Thymus (tissue), 14 donors: ENCODE measurements around the gene PRIM2. TPM values are rescaled to one million over a fixed set of nuclear protein-coding genes. Genes with fewer than 3 reads are reported as not detected.
"Not testable (repeated sequence)": the region's sequence is repeated elsewhere in the genome, so short reads cannot be mapped to it uniquely, and the experiment has no call there.

Experiments
- DNase-seq, 9 donors: peaks; one replicate each; pipeline ENCODE4 v3.0.0-alpha.2; 2013; ENCODE audit warnings: low spot score in 9 of 9, low read depth in 6 of 9, missing footprints in 1 of 9
- H3K27ac ChIP-seq, 2 donors: one replicate each; pipeline ENCODE4 v1.5.1; 2013; ENCODE audit warnings: control low read depth in 1 of 2, low read depth in 1 of 2, low read length in 1 of 2, mild to moderate bottlenecking in 1 of 2, moderate library complexity in 1 of 2
- H3K27me3 ChIP-seq, 2 donors: one replicate each; pipeline ENCODE4 v1.5.1; 2013; ENCODE audit warnings: low read length in 1 of 2; ENCODE audit not compliant: control insufficient read depth in 2 of 2, insufficient read depth in 1 of 2
- H3K36me3 ChIP-seq, 2 donors: one replicate each; pipeline ENCODE4 v1.5.1; 2013; ENCODE audit warnings: low read length in 1 of 2, mild to moderate bottlenecking in 1 of 2, moderate library complexity in 1 of 2; ENCODE audit not compliant: control insufficient read depth in 2 of 2, insufficient read depth in 2 of 2
- H3K4me1 ChIP-seq, 2 donors: one replicate each; pipeline ENCODE4 v1.5.1; 2013; ENCODE audit warnings: low read length in 2 of 2; ENCODE audit not compliant: control insufficient read depth in 2 of 2, insufficient read depth in 2 of 2
- H3K4me3 ChIP-seq, 2 donors: one replicate each; pipeline ENCODE4 v1.5.1; 2013; ENCODE audit warnings: low read length in 2 of 2, control low read depth in 1 of 2, mild to moderate bottlenecking in 1 of 2
- H3K9me3 ChIP-seq, 2 donors: one replicate each; pipeline ENCODE4 v1.5.1; 2013; ENCODE audit warnings: low read length in 1 of 2, mild to moderate bottlenecking in 1 of 2; ENCODE audit not compliant: control insufficient read depth in 2 of 2, insufficient read depth in 1 of 2
- WGBS: extraction: QIAGEN DNeasy Blood & Tissue Kit; methylation state at CpG from one replicate; pipeline ENCODE4 v1.1.7; 2013; 5-methylcytosine and 5-hydroxymethylcytosine counted together
- long read RNA-seq, 10 donors: transcript quantifications; one replicate each; lab custom pipeline, GENCODE V29; 2026
- polyA plus RNA-seq: library from polyadenylated mRNA; stranded (reverse); fragments of 200-250 nt; gene quantifications from one replicate; pipeline ENCODE4 v1.2.3, GENCODE V29; 2013
- total RNA-seq: library from RNA; stranded (reverse); fragments of 120-200 nt; gene quantifications from one replicate; pipeline ENCODE4 v1.2.4, GENCODE V29; 2013
- donor health status: healthy.

PRIM2 gene, protein sequence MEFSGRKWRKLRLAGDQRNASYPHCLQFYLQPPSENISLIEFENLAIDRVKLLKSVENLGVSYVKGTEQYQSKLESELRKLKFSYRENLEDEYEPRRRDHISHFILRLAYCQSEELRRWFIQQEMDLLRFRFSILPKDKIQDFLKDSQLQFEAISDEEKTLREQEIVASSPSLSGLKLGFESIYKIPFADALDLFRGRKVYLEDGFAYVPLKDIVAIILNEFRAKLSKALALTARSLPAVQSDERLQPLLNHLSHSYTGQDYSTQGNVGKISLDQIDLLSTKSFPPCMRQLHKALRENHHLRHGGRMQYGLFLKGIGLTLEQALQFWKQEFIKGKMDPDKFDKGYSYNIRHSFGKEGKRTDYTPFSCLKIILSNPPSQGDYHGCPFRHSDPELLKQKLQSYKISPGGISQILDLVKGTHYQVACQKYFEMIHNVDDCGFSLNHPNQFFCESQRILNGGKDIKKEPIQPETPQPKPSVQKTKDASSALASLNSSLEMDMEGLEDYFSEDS
- total RNA-seq (34.2 TPM), polyA plus RNA-seq (9.7 TPM)
- long read RNA-seq, donor 1, partial matches to known transcripts: 0 of 1 reads
- long read RNA-seq, donor 1, other reads (novel, unspliced or antisense): 0 of 1 reads
- long read RNA-seq, donor 2: 0 reads
- long read RNA-seq, donor 3, transcript PRIM2-207 (14 exons, 2,308 nt): major isoform, 8 of 8 reads
- long read RNA-seq, donor 3, partial matches to known transcripts: 0 of 8 reads
- long read RNA-seq, donor 3, other reads (novel, unspliced or antisense): 0 of 8 reads
- long read RNA-seq, donor 4, partial matches to known transcripts: 0 of 3 reads
- long read RNA-seq, donor 4, other reads (novel, unspliced or antisense): 0 of 3 reads
- long read RNA-seq, donor 5, transcript PRIM2-207 (14 exons, 2,308 nt): major isoform, 7 of 8 reads
- long read RNA-seq, donor 5, partial matches to known transcripts: 0 of 8 reads
- long read RNA-seq, donor 5, other reads (novel, unspliced or antisense): 0 of 8 reads
- long read RNA-seq, donor 6, partial matches to known transcripts: 0 of 4 reads
- long read RNA-seq, donor 6, other reads (novel, unspliced or antisense): 0 of 4 reads
- long read RNA-seq, donor 7, partial matches to known transcripts: 0 of 4 reads
- long read RNA-seq, donor 7, other reads (novel, unspliced or antisense): 0 of 4 reads
- long read RNA-seq, donor 8, partial matches to known transcripts: 0 of 2 reads
- long read RNA-seq, donor 8, other reads (novel, unspliced or antisense): 0 of 2 reads
- long read RNA-seq, donor 9, partial matches to known transcripts: 0 of 2 reads
- long read RNA-seq, donor 9, other reads (novel, unspliced or antisense): 0 of 2 reads
- long read RNA-seq, donor 10, transcript PRIM2-207 (14 exons, 2,308 nt): major isoform, 7 of 7 reads
- long read RNA-seq, donor 10, partial matches to known transcripts: 0 of 7 reads
- long read RNA-seq, donor 10, other reads (novel, unspliced or antisense): 0 of 7 reads

- H3K9me3 ChIP-seq: no peaks in the 10 kb centered on the region
- peaks cover 2 to 8% of the 10 kb centered on the region in 2 donors for H3K4me1 ChIP-seq
- under 1% methylated on average over 27 of the region's 27 CpGs for WGBS
- DNase-seq: peak; percentile 54 to 90 (median 76)
- peak within 1 kb of the TSS; percentile 69 to 81 for H3K4me3 ChIP-seq
- no peaks in the 10 kb centered on the region for H3K27me3 ChIP-seq
- H3K27ac ChIP-seq: peak within 1 kb of the TSS in 1 of 2 donors; percentile 83
- peaks cover 6 to 26% of the 10 kb centered on the region in 2 donors for H3K36me3 ChIP-seq
Observed at GRCh38 chr6:57317060-57317943, at the start of gene PRIM2. PRIM2 (plus strand) TSS chr6:57317630; CDS start chr6:57318446, 816 bp downstream.

GRCh38 chr6:57268294-57268640 is 49.2 kb upstream of the PRIM2 start:
- Histone ChIP-seq H3K9me3 (no peaks in the 10 kb centered on the region), H3K27ac (no peak overlapping the region), H3K4me1 (no peaks in the 10 kb centered on the region), H3K36me3 (no peaks in the 10 kb centered on the region), H3K27me3 (no peaks in the 10 kb centered on the region), H3K4me3 (no peak overlapping the region)
- no peak for DNase-seq

DNA sequence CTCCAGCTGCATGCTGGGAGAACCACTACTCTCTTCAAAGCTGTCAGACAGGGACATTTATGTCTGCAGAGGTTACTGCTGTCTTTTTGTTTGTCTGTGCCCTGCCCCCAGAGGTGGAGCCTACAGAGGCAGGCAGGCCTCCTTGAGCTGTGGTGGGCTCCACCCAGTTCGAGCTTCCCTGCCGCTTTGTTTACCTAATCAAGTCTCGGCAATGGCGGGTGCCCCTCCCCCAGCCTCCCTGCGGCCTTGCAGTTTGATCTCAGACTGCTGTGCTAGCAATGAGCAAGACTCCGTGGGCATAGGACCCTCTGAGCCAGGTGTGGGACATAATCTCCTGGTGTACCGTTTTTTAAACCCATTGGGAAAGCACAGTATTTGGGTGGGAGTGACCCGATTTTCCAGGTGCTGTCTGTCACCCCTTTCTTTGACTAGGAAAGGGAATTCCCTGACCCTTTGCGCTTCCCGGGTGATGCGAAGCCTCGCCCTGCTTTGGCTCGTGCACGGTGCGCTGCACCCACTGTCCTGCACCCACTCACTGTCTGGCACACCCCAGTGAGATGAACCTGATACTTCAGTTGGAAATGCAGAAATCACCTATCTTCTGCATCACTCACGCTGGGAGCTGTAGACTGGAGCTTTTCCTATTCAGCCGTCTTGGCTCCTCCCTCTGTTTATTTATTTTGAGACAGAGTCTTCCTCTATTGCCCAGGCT is 43.2 kb upstream of the PRIM2 start:
- not testable (repeated sequence) for H3K27me3 ChIP-seq, H3K4me1 ChIP-seq, DNase-seq, H3K36me3 ChIP-seq, H3K27ac ChIP-seq, H3K9me3 ChIP-seq, H3K4me3 ChIP-seq
- WGBS: 98% methylated on average over 17 of the region's 17 CpGs

DNA sequence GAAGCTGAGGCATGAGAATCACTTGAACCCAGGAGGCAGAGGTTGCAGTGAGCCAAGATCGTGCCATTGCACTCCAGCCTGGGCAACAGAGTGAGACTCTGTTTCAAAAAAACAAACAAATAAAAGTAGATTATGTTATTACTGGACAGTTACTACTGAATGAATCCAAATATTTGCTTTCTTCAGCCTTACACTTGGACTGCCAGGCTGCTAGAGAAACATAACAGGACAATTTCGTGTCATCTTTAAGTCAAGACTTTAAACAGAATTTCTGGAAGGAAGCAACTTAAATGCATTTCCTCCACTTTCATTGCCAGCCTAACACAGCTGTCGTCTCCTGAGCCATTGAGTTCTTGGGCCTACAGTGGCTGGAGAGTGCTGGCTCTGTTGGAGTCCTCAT is 42.0 kb upstream of the PRIM2 start:
- Histone ChIP-seq H3K4me1 (no peaks in the 10 kb centered on the region), H3K9me3 (peaks cover 0 to 5% of the 10 kb centered on the region in 2 donors), H3K4me3 (no peak overlapping the region), H3K27ac (no peak overlapping the region), H3K27me3 (no peaks in the 10 kb centered on the region), H3K36me3 (no peaks in the 10 kb centered on the region)
- WGBS: 91% methylated on average over 3 of the region's 3 CpGs
- DNase-seq: no peak

DNA sequence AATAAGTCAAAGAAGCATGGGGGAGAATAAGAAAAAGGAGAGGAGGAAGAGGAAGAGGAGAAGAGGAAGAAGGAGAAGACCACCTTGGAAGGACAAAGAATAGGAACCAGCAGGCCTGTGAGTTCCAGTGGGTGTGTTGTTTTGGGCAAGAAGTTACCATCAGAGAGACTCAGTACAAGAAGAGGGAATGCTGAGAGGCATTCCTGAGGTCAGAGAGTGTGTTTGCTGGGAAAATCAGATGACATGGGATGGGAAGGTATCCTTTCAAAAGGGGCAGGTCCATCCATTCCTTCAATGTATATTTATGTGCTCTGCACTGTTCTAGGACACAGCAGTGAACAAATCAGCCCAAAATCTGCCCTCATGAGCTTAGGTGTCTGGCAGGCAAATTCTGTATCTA is 40.5 kb upstream of the PRIM2 start:
- Histone ChIP-seq H3K36me3 (no peaks in the 10 kb centered on the region), H3K9me3 (peaks cover 0 to 5% of the 10 kb centered on the region in 2 donors), H3K4me1 (no peaks in the 10 kb centered on the region), H3K4me3 (no peak overlapping the region), H3K27me3 (no peaks in the 10 kb centered on the region), H3K27ac (no peak overlapping the region)
- no peak for DNase-seq

DNA sequence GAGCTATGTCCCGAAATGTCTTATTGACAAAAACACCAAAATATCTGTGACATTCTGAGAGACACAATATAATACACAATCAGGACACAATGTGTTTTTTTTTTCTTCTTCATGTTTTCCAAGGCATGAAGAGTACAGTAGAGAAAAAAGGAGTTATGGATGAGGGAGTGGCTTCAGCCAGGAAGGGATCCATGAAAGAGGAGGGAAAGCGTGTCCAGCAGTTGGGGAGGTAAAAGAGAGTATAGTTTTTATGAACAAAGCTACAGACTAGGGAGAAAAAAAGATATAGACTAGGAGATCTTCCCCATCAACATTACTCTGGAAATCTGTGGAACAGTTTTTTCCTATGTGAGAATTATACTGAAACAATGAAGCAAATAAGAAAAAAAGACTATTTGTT is 38.9 kb upstream of the PRIM2 start:
- Histone ChIP-seq H3K27ac (no peak overlapping the region), H3K4me3 (no peak overlapping the region), H3K27me3 (no peaks in the 10 kb centered on the region), H3K9me3 (peaks cover 0 to 5% of the 10 kb centered on the region in 2 donors), H3K36me3 (no peaks in the 10 kb centered on the region), H3K4me1 (no peaks in the 10 kb centered on the region)
- WGBS: 98% methylated on average over 2 of the region's 2 CpGs
- no peak for DNase-seq

DNA sequence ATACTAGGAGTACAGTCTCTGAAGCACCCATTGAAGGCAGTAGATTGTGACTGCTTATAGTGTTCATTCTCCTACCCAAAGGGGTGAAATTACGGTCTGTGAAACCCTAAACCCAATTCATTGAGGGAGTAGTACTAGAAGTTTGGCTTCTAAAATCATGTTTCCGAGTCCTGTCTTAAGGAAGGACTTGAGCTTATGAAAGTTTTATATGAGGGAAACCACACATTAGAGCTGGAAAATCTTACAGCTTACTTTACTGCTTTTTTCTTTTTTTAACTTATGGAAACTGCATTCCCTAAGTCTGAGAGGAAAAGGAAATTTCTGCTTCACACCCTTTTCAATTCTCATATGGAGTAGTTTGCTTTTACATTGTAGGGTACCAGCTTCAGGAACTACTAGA is 38.4 kb upstream of the PRIM2 start:
- no peaks in the 10 kb centered on the region for H3K36me3 ChIP-seq
- H3K27ac ChIP-seq: no peak overlapping the region
- 90% methylated on average over 2 of the region's 2 CpGs for WGBS
- H3K4me1 ChIP-seq: no peaks in the 10 kb centered on the region
- peaks cover 0 to 5% of the 10 kb centered on the region in 2 donors for H3K9me3 ChIP-seq
- H3K4me3 ChIP-seq: no peak overlapping the region
- DNase-seq: no peak
- H3K27me3 ChIP-seq: no peaks in the 10 kb centered on the region

DNA sequence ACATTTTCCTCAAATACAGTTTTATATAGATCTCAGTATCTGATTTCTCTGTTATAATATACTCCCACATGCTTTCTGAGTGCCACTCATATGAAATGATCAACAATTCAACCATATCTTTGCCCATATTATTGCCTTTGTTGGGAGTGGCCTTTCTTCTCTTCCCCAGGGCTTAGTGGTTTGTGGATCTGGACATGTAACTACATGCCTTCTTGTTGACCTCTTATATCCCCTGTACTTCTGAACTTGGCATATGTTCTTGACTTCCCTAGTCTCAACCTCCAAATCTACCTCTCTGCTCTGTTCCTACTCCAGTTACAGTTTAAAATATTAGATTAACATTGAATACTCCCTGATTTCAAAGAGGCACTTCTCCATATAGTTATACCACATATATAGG is 34.3 kb upstream of the PRIM2 start:
- no peak for DNase-seq
- Histone ChIP-seq H3K36me3 (no peaks in the 10 kb centered on the region), H3K27me3 (no peaks in the 10 kb centered on the region), H3K9me3 (peaks cover 0 to 5% of the 10 kb centered on the region in 2 donors), H3K27ac (no peak overlapping the region), H3K4me3 (no peak overlapping the region), H3K4me1 (no peaks in the 10 kb centered on the region)
